HG03432 (cell line): ENCODE results near the gene AGPAT4.
"Not testable (repeated sequence)": the region's sequence is repeated elsewhere in the genome, so short reads cannot be mapped to it uniquely, and the experiment has no call there.

Experiments used
- ATAC-seq: cut with Tn5 transposase; IDR thresholded peaks from one replicate; pipeline ENCODE4 v1.9.1; 2021; ENCODE audit warnings: mild to moderate bottlenecking, moderate library complexity; ENCODE audit not compliant: unreplicated experiment

AGPAT4 gene

GRCh38 chr6:161273752-161274487 is at the start of gene AGPAT4:
Gene AGPAT4, minus strand, starts transcription at chr6:161274061. Its CDS starts 41,848 bp downstream, at chr6:161232213.
- peak; percentile 99 for ATAC-seq

- no peak for ATAC-seq
Measured at GRCh38 chr6:161319231-161319630, 45.4 kb upstream of the AGPAT4 start.

GRCh38 chr6:161318456-161318855 is 44.6 kb upstream of the AGPAT4 start:
- no peak for ATAC-seq

- no peak for ATAC-seq
Measured at GRCh38 chr6:161316531-161316930, 42.7 kb upstream of the AGPAT4 start.

GRCh38 chr6:161315246-161315917 is 41.5 kb upstream of the AGPAT4 start:
- not testable (repeated sequence) for ATAC-seq

GRCh38 chr6:161314541-161315245 is 40.8 kb upstream of the AGPAT4 start:
- not testable (repeated sequence) for ATAC-seq

GRCh38 chr6:161313940-161314509 is 40.2 kb upstream of the AGPAT4 start:
- ATAC-seq, result no peak

- ATAC-seq, result not testable (repeated sequence)
Measured at GRCh38 chr6:161313475-161313874, 39.6 kb upstream of the AGPAT4 start.

- ATAC-seq, result not testable (repeated sequence)
Measured at GRCh38 chr6:161309774-161310173, 35.9 kb upstream of the AGPAT4 start.

GRCh38 chr6:161308075-161308655 is 34.3 kb upstream of the AGPAT4 start:
- ATAC-seq, result no peak

- no peak for ATAC-seq
Measured at GRCh38 chr6:161305860-161306259, 32.0 kb upstream of the AGPAT4 start.

GRCh38 chr6:161303628-161304340 is 29.9 kb upstream of the AGPAT4 start:
- no peak for ATAC-seq

- ATAC-seq, result no peak
Measured at GRCh38 chr6:161302949-161303348, 29.1 kb upstream of the AGPAT4 start.

- no peak for ATAC-seq
Measured at GRCh38 chr6:161301338-161301737, 27.5 kb upstream of the AGPAT4 start.

- no peak for ATAC-seq
Measured at GRCh38 chr6:161300823-161301222, 27.0 kb upstream of the AGPAT4 start.

GRCh38 chr6:161299726-161300125 is 25.9 kb upstream of the AGPAT4 start:
- ATAC-seq, result no peak

- ATAC-seq, result no peak
Measured at GRCh38 chr6:161295784-161296183, 21.9 kb upstream of the AGPAT4 start.

GRCh38 chr6:161292650-161293281 is 18.9 kb upstream of the AGPAT4 start:
- ATAC-seq, result no peak

- ATAC-seq, result no peak
Measured at GRCh38 chr6:161292145-161292544, 18.3 kb upstream of the AGPAT4 start.

- no peak for ATAC-seq
Measured at GRCh38 chr6:161290751-161291150, 16.9 kb upstream of the AGPAT4 start.
